OCI-LY7 (cell line): ENCODE results near the gene LILRB3.

Source experiments
- CTCF ChIP-seq: fragments of 200-600 bp; sonication (generic); conservative IDR thresholded peaks from 2 replicates; pipeline ENCODE4 v1.5.1; 2014; ENCODE audit warnings: mild to moderate bottlenecking, antibody characterized with exemption, low read length, moderate library complexity, mixed read lengths
- EZH2phosphoT487 ChIP-seq: fragments of 200-600 bp; sonication (generic); IDR thresholded peaks from 2 replicates; pipeline ENCODE4 v1.6.1; 2018; ENCODE audit warnings: low read depth, borderline replicate concordance, mild to moderate bottlenecking, mixed run types, antibody characterized with exemption, low read length, moderate library complexity, mixed read lengths

- TF ChIP-seq CTCF (no peak), EZH2phosphoT487 (no peak)
These were observed 49.5 kb downstream of the LILRB3 start for GRCh38 chr19:54173359-54173699.
